HG02571 (cell line): Measurements from ENCODE around the gene ABLIM2.

Experiments used
- ATAC-seq: cut with Tn5 transposase; IDR thresholded peaks from one replicate; pipeline ENCODE4 v1.9.1; 2021; ENCODE audit warnings: mild to moderate bottlenecking, moderate library complexity; ENCODE audit not compliant: unreplicated experiment

The ABLIM2 gene

GRCh38 chr4:8107146-8107657 lies 51.4 kb downstream of the ABLIM2 start:
- no peak for ATAC-seq

- no peak for ATAC-seq
These were observed 52.1 kb downstream of the ABLIM2 start for GRCh38 chr4:8106451-8107025.

- ATAC-seq = no peak
These were observed 53.1 kb downstream of the ABLIM2 start for GRCh38 chr4:8105306-8106100.

GRCh38 chr4:8104491-8105305 lies 53.9 kb downstream of the ABLIM2 start:
- ATAC-seq = no peak

- ATAC-seq = no peak
These were observed 54.9 kb downstream of the ABLIM2 start for GRCh38 chr4:8103421-8104390.

- ATAC-seq = no peak
These were observed 55.8 kb downstream of the ABLIM2 start for GRCh38 chr4:8102831-8103230.

- no peak for ATAC-seq
These were observed 56.6 kb downstream of the ABLIM2 start for GRCh38 chr4:8102076-8102355.

GRCh38 chr4:8101213-8102075 lies 57.2 kb downstream of the ABLIM2 start:
- ATAC-seq = no peak

GRCh38 chr4:8099981-8100464 lies 58.6 kb downstream of the ABLIM2 start:
- ATAC-seq = no peak

- ATAC-seq = no peak
These were observed 60.1 kb downstream of the ABLIM2 start for GRCh38 chr4:8098506-8098905.

GRCh38 chr4:8097721-8098345 lies 60.8 kb downstream of the ABLIM2 start:
- no peak for ATAC-seq

- no peak for ATAC-seq
These were observed 61.5 kb downstream of the ABLIM2 start for GRCh38 chr4:8097141-8097541.

GRCh38 chr4:8096690-8097061 lies 61.9 kb downstream of the ABLIM2 start:
- ATAC-seq = no peak

GRCh38 chr4:8095956-8096689 lies 62.5 kb downstream of the ABLIM2 start:
- ATAC-seq = no peak

GRCh38 chr4:8093587-8094274 lies 64.9 kb downstream of the ABLIM2 start:
- no peak for ATAC-seq

GRCh38 chr4:8092282-8092681 lies 66.3 kb downstream of the ABLIM2 start:
- ATAC-seq = no peak

GRCh38 chr4:8090744-8091301 lies 67.8 kb downstream of the ABLIM2 start:
- no peak for ATAC-seq

GRCh38 chr4:8090312-8090711 lies 68.3 kb downstream of the ABLIM2 start:
- ATAC-seq = no peak
